ENCODE data around the gene CFAP141. TPM values are rescaled to one million over a fixed set of nuclear protein-coding genes. Genes with fewer than 3 reads are reported as not detected.

CFAP141 gene
- polyA plus RNA-seq, 2 donors, result not detected

DNA sequence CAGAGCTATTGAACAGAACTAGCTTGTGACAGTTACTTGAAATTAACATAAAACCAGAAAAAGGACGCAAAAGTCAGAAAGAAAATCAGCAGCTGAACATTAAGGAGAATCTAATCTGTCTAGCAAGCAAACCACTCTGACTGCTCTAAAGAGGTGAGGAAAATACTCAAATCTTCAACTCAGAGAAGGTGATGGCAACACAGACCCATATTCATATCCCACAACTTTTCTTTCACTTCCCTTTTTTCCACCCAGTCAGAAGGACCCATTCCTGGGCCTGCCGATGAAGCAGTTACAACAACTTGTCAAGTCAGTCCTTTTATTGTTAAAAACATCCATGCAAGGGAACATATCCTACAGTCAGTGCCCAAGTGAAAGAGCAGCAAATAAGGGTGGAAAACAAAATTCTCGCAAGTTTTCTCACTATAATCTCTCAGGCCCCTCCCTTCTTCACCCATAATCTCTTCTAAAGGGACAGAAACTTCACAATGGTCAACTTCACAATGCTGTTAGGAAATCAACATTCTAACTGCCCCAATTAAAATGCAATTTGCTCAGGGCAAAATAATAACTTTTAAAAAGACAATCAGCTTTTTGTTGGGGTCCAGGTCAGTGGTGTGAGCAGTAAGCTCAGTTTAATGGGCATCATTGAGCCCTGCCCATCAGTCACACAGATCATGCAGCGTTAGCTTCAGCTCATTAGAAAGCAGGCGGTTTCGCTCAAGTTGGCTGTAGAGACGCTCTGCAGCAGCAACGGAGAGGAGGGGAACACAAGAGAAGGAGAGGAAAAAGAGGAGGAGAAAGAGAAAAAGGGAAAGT, 47.6 kb downstream of the CFAP141 start:
- 84 to 85% methylated on average over 8 of the region's 8 CpGs for WGBS, 2 donors
- no peaks in the 10 kb centered on the region for H3K4me1 ChIP-seq (ENCODE audit: control insufficient read depth in 2 of 2, insufficient read depth in 2 of 2, low read length in 1 of 2)

DNA sequence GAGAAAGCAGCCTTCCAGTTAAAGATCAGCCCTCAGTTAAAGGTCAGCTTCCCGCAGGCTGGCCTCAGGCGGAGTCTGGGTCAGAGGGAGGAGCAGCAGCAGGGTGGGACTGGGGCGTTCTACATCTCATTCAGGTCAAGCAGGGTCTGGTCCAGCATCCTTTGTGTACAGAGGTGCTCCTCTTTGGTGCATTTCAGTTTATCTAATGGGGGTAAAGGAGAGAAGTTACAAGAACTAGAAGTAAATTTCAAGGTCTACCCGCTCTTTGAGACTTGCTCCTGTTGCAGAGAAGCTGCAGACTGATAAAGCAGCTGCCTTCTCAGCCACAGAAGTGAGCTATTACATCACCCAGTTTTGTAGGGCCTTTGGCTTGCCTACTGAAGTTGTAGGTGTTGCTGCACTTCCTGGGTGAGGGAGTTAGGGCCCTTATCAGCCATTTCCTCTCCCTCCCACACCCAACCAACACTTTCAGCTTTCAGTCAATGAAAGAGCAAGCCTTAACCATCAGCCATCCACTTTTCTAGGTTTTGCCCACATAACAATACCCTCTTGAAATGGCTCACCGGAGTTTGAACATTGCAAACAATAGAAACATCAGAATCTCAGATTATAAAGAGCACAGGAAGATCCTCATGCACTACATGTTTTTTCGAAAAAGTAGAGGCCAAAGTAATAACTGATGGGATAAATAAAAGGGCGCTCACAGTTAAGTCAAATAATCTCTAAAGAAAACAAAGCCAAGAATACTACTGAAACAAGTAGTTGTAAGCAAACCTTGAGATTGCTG, 48.4 kb downstream of the CFAP141 start:
- Histone ChIP-seq H3K4me3 (ENCODE audit: low read depth in 1 of 2, low read length in 2 of 2) (no peak overlapping the region), H3K27ac (ENCODE audit: low read depth in 2 of 2, low read length in 1 of 2) (peak overlapping the region in 1 of 2 donors; percentile 55), H3K27me3 (ENCODE audit: control insufficient read depth in 1 of 2, insufficient read depth in 2 of 2, low read length in 2 of 2) (no peaks in the 10 kb centered on the region), H3K9me3 (ENCODE audit: control insufficient read depth in 2 of 2, insufficient read depth in 1 of 2, low read depth in 1 of 2, low read length in 1 of 2) (no peaks in the 10 kb centered on the region), H3K36me3 (ENCODE audit: control insufficient read depth in 2 of 2, insufficient read depth in 2 of 2, low read length in 1 of 2) (peaks cover 6 to 7% of the 10 kb centered on the region in 2 donors), H3K4me1 (ENCODE audit: control insufficient read depth in 2 of 2, insufficient read depth in 2 of 2, low read length in 1 of 2) (no peaks in the 10 kb centered on the region)
- 61 to 69% methylated on average over 7 of the region's 7 CpGs for WGBS, 2 donors

More for the DNA sequence above, 47.6 kb downstream of the CFAP141 start:
- Histone ChIP-seq H3K27me3 (ENCODE audit: control insufficient read depth in 1 of 2, insufficient read depth in 2 of 2, low read length in 2 of 2) (no peaks in the 10 kb centered on the region), H3K4me3 (ENCODE audit: low read depth in 1 of 2, low read length in 2 of 2) (no peak overlapping the region), H3K9me3 (ENCODE audit: control insufficient read depth in 2 of 2, insufficient read depth in 1 of 2, low read depth in 1 of 2, low read length in 1 of 2) (no peaks in the 10 kb centered on the region), H3K36me3 (ENCODE audit: control insufficient read depth in 2 of 2, insufficient read depth in 2 of 2, low read length in 1 of 2) (peaks cover 6 to 7% of the 10 kb centered on the region in 2 donors), H3K27ac (ENCODE audit: low read depth in 2 of 2, low read length in 1 of 2) (no peak overlapping the region)

- no peaks in the 10 kb centered on the region for H3K9me3 ChIP-seq (ENCODE audit: control insufficient read depth in 2 of 2, insufficient read depth in 1 of 2, low read depth in 1 of 2, low read length in 1 of 2)
- H3K27ac ChIP-seq (ENCODE audit: low read depth in 2 of 2, low read length in 1 of 2), result peak overlapping the region; percentile 2 to 13
- no peaks in the 10 kb centered on the region for H3K27me3 ChIP-seq (ENCODE audit: control insufficient read depth in 1 of 2, insufficient read depth in 2 of 2, low read length in 2 of 2)
- no peak overlapping the region for H3K4me3 ChIP-seq (ENCODE audit: low read depth in 1 of 2, low read length in 2 of 2)
- no peaks in the 10 kb centered on the region for H3K4me1 ChIP-seq (ENCODE audit: control insufficient read depth in 2 of 2, insufficient read depth in 2 of 2, low read length in 1 of 2)
- whole genome bisulfite sequencing, 2 donors, result 38 to 44% methylated on average over 9 of the region's 9 CpGs
- H3K36me3 ChIP-seq (ENCODE audit: control insufficient read depth in 2 of 2, insufficient read depth in 2 of 2, low read length in 1 of 2), result peaks cover 3 to 5% of the 10 kb centered on the region in 2 donors
Measured at GRCh38 chr1:154155251-154155650, 50.9 kb downstream of the CFAP141 start.

DNA sequence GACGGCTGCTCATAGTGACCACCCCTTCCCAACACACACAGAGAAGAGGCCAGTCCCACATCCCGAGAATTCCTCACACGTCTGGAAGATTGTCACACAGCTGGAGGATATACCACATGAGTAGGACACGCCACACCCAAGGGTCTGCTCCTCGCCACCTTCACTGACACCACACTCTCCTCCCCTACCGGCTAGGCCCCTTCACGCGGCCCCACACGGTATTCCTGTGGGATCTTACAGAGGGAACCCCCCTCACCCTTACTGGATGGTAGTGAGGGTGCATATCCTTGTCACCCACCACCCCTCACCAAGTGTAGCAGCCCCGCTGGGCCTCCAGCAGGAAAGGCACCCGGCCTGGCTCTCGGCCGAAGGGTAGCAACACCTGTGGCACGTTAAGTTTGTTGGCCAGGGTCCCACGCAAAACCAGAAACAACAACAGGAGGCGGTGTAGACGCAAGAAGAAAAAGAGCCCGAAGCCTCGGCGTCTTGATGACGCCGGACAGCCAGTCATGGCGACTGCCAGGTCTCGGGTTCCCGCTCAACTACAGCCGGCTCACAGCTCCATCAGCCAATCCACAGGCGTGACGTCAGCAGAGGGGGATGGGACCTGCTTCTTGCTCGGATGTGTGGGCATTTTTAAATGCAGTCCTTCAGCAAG, 51.5 kb downstream of the CFAP141 start, which contains the start of gene NUP210L:
Gene NUP210L, minus strand, starts transcription at position 540 of the 658 bp plus-strand sequence.
- H3K4me3 ChIP-seq (ENCODE audit: low read depth in 1 of 2, low read length in 2 of 2), result no peak within 1 kb of the TSS
- H3K9me3 ChIP-seq (ENCODE audit: control insufficient read depth in 2 of 2, insufficient read depth in 1 of 2, low read depth in 1 of 2, low read length in 1 of 2), result no peaks in the 10 kb centered on the region
- H3K4me1 ChIP-seq (ENCODE audit: control insufficient read depth in 2 of 2, insufficient read depth in 2 of 2, low read length in 1 of 2), result no peaks in the 10 kb centered on the region
- peak within 1 kb of the TSS; percentile 2 to 62 for H3K27ac ChIP-seq (ENCODE audit: low read depth in 2 of 2, low read length in 1 of 2)
- no peaks in the 10 kb centered on the region for H3K27me3 ChIP-seq (ENCODE audit: control insufficient read depth in 1 of 2, insufficient read depth in 2 of 2, low read length in 2 of 2)
- peaks cover 3 to 5% of the 10 kb centered on the region in 2 donors for H3K36me3 ChIP-seq (ENCODE audit: control insufficient read depth in 2 of 2, insufficient read depth in 2 of 2, low read length in 1 of 2)
- 80 to 86% methylated on average over 29 of the region's 29 CpGs for WGBS, 2 donors

- 92 to 95% methylated on average over 6 of the region's 6 CpGs for WGBS, 2 donors
- H3K4me1 ChIP-seq (ENCODE audit: control insufficient read depth in 2 of 2, insufficient read depth in 2 of 2, low read length in 1 of 2), result no peaks in the 10 kb centered on the region
- H3K36me3 ChIP-seq (ENCODE audit: control insufficient read depth in 2 of 2, insufficient read depth in 2 of 2, low read length in 1 of 2), result peaks cover 3 to 5% of the 10 kb centered on the region in 2 donors
- H3K27ac ChIP-seq (ENCODE audit: low read depth in 2 of 2, low read length in 1 of 2), result no peak overlapping the region
- H3K4me3 ChIP-seq (ENCODE audit: low read depth in 1 of 2, low read length in 2 of 2), result no peak overlapping the region
- no peaks in the 10 kb centered on the region for H3K27me3 ChIP-seq (ENCODE audit: control insufficient read depth in 1 of 2, insufficient read depth in 2 of 2, low read length in 2 of 2)
- H3K9me3 ChIP-seq (ENCODE audit: control insufficient read depth in 2 of 2, insufficient read depth in 1 of 2, low read depth in 1 of 2, low read length in 1 of 2), result no peaks in the 10 kb centered on the region
Measured at GRCh38 chr1:154154053-154154452, 52.1 kb downstream of the CFAP141 start.

DNA sequence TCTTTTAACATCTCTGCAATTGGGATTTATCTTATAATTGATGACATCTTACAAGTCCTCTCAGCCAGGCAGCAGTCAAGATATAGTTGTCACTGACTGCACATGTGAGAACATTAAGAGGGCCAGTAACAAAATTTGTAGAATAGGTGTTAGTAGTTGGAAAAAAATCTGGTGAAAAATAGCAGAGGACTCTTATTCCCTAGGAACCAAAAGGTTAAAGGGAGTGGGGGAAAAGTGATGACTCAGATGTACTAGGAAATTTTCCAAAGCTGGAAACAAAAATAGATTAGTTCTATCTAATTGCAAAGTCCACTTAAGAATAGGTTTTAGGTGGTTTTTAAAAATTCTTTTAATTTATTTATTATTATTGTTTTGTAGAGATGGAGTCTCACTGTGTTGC, 54.8 kb downstream of the CFAP141 start:
- H3K4me1 ChIP-seq (ENCODE audit: control insufficient read depth in 2 of 2, insufficient read depth in 2 of 2, low read length in 1 of 2), result no peaks in the 10 kb centered on the region
- H3K9me3 ChIP-seq (ENCODE audit: control insufficient read depth in 2 of 2, insufficient read depth in 1 of 2, low read depth in 1 of 2, low read length in 1 of 2), result no peaks in the 10 kb centered on the region
- no peaks in the 10 kb centered on the region for H3K27me3 ChIP-seq (ENCODE audit: control insufficient read depth in 1 of 2, insufficient read depth in 2 of 2, low read length in 2 of 2)
- H3K27ac ChIP-seq (ENCODE audit: low read depth in 2 of 2, low read length in 1 of 2), result no peak overlapping the region
- no peak overlapping the region for H3K4me3 ChIP-seq (ENCODE audit: low read depth in 1 of 2, low read length in 2 of 2)
- peaks cover 0 to 3% of the 10 kb centered on the region in 2 donors for H3K36me3 ChIP-seq (ENCODE audit: control insufficient read depth in 2 of 2, insufficient read depth in 2 of 2, low read length in 1 of 2)

Other genes starting within 250 kb of the CFAP141 start
- 10 to 100 TPM; 17.0 to 36.8 TPM for gene CRTC2, start 247.7 kb downstream of the CFAP141 start, polyA plus RNA-seq
- gene SLC39A1, start 242.8 kb downstream of the CFAP141 start, polyA plus RNA-seq, result 10 to 100 TPM; 29.0 to 51.2 TPM
- 10 to 100 TPM in 1 of 2 donors, 1 to 10 TPM in 1; 9.4 to 10.0 TPM for gene CREB3L4, start 238.4 kb downstream of the CFAP141 start, polyA plus RNA-seq
- gene JTB, start 228.7 kb downstream of the CFAP141 start, polyA plus RNA-seq, result 100 to 1,000 TPM in 1 of 2 donors, 10 to 100 TPM in 1; 79.1 to 134 TPM
- gene RAB13, start 220.0 kb downstream of the CFAP141 start, polyA plus RNA-seq, result 10 to 100 TPM; 83.2 to 89.5 TPM
- gene RPS27, start 215.6 kb downstream of the CFAP141 start, polyA plus RNA-seq, result 1,000 to 10,000 TPM; 5,298 to 9,661 TPM
- gene NUP210L, start 51.3 kb downstream of the CFAP141 start, polyA plus RNA-seq, result under 1 TPM in 1 of 2 donors, not detected in 1; 0.02 TPM
- gene TPM3, start 14.2 kb downstream of the CFAP141 start, polyA plus RNA-seq, result 100 to 1,000 TPM in 1 of 2 donors, 10 to 100 TPM in 1; 88.1 to 178 TPM
- gene UBAP2L, start 14.6 kb upstream of the CFAP141 start, polyA plus RNA-seq, result 10 to 100 TPM; 50.9 to 52.7 TPM
- 10 to 100 TPM; 78.3 to 90.0 TPM for gene HAX1, start 66.3 kb upstream of the CFAP141 start, polyA plus RNA-seq
- under 1 TPM in 1 of 2 donors, not detected in 1; 0.02 TPM for gene AQP10, start 114.8 kb upstream of the CFAP141 start, polyA plus RNA-seq
- 1 to 10 TPM; 4.3 to 6.7 TPM for gene ATP8B2, start 119.2 kb upstream of the CFAP141 start, polyA plus RNA-seq
- 1 to 10 TPM; 2.7 to 3.4 TPM for gene IL6R, start 199.0 kb upstream of the CFAP141 start, polyA plus RNA-seq